GM21381 (cell line): ENCODE data around the gene CEP57.
"Not testable (repeated sequence)": the region's sequence is repeated elsewhere in the genome, so short reads cannot be mapped to it uniquely, and the experiment has no call there.

Source experiments
- ATAC-seq: cut with Tn5 transposase; IDR thresholded peaks from one replicate; pipeline ENCODE4 v1.9.1; 2021; ENCODE audit warnings: mild to moderate bottlenecking, moderate library complexity; ENCODE audit not compliant: unreplicated experiment

Gene CEP57

GRCh38 chr11:95796501-95796900 is 6.2 kb downstream of the CEP57 start:
- ATAC-seq: no peak

DNA sequence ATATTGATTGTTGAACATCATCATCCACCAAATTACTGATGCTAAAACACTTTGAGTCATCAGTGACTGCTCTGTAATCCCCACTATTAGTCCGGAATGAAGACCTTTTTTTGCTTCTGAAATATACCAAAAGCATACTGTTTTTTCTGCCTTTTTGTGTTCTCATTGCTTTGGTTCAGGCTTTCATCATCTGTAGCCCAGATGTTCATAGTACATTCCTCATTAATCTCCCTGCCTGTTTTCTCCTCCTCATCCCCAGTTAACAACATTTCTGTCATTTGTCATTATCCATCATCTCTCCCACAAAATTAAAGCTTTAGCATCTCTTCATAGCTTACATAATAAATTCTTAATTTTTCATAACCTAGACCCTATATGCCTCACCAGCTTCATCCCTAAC is 9.2 kb downstream of the CEP57 start:
- ATAC-seq: no peak

DNA sequence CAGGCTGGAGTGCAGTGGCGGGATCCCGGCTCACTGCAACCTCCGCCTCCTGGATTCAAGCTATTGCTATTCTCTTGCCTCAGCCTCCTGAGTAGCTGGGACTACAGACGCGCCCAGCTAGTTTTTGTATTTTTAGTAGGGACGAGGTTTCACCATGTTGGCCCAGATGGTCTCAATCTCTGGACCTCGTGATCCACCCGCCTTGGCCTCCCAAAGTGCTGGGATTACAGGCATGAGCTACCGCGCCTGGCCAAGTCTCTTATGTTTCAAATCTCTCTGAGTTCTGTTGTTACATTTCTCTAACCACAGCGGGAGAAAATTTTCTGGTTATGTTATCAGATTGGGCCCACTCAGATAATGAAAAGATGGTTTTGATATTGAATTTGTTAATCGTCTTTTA is 10.1 kb downstream of the CEP57 start:
- ATAC-seq: no peak

DNA sequence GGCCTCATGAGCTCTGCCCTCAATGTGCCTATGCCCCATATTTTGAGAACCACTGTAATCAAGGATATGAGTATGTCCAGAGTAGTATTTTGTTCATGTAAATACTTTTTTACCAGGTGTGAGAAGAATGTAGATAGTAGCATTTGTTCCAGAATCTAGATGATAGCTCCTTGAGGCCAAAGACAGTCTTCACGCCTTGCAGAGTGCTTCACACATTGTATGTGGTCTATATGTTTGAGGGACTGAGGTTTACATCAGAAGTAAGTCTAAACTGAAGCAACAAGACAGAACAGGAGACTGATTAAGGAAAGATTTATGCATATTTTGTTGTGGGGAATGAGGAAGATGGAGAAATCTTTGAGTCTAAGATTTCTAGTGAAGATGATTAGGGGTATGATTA is 12.5 kb downstream of the CEP57 start:
- no peak for ATAC-seq

GRCh38 chr11:95803973-95804372 is 13.7 kb downstream of the CEP57 start:
- ATAC-seq: no peak

DNA sequence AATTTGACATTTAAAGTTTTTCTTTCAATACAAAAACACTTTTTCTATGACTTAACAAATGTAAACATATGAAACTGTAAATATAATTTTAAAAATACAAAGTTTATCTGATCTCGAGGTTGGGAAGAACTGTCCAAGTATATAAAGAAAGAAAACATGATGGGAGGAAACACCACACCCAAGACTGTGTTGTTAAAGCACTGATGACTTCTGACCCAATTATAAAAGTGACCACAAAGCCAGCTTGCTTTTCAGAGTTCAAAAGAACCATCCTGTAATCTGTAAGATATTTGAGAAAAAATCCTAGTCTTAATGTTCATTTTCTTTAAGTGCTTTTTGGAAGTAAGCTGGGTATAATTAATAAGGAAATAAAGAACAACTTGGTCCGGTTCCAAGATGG is 15.6 kb downstream of the CEP57 start:
- ATAC-seq: no peak

DNA sequence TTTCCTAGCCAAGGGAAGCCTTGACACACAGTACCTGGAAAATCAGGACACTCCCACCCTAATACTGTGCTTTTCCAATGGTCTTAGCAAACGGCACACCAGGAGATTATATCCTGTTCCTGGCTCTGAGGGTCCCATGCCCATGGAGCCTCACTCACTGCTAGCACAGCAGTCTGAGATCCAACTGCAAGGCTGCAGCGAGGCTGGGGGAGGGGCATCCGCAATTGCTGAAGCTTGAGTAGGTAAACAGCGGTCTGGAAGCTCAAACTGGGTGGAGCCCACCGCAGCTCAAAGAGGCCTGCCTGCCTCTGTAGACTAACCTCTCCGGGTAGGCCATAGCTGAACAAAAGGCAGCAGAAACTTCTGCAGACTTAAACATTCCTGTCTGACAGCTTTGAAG is 16.2 kb downstream of the CEP57 start:
- ATAC-seq: not testable (repeated sequence)

DNA sequence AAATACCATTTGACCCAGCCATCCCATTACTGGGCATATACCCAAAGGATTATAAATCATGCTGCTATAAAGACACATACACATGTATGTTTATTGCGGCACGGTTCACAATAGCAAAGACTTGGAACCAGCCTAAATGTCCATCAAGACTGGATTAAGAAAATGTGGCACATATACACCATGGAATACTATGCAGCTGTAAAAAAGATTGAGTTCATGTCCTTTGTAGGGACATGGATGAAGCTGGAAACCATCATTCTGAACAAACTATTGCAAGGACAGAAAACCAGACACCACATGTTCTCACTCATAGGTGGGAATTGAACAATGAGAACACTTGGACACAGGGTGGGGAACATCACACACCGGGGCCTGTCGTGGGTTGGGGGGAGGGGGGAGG is 20.8 kb downstream of the CEP57 start:
- not testable (repeated sequence) for ATAC-seq

DNA sequence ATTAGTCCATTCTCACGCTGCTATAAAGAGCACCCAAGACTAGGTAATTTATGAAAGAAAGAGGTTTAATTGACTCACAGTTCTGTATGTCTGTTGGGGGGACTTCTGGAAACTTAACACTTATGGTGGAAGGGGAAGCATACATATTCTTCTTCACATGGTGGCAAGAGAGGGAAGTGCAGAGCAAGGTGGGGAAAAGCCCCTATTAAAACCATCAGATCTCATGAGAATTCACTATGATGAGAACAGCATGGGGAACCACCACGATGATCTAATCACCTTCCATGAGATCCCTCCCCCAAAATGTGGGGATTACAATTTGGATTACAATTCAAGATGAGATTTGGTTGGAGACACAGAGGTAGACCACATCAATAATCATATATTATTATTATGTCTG is 25.7 kb downstream of the CEP57 start:
- ATAC-seq: no peak

DNA sequence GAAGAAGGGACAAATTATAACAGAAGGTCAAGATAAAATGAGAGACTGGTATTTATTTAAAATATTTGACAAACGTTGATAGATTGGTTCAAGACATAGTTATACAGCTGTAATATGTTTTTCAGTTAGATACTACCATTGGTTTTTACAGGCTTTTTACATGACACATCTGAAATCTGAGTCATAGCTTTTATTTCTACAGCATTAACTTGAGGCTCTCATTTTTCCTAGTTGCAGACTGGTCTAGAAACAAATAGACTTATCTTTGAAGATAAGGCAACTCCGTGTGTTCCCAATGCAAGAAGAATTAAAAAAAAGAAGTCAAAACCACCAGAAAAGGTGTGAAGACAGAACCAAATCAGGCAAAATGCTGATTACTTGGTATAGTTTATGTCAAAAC is 31.3 kb downstream of the CEP57 start:
- ATAC-seq: no peak

DNA sequence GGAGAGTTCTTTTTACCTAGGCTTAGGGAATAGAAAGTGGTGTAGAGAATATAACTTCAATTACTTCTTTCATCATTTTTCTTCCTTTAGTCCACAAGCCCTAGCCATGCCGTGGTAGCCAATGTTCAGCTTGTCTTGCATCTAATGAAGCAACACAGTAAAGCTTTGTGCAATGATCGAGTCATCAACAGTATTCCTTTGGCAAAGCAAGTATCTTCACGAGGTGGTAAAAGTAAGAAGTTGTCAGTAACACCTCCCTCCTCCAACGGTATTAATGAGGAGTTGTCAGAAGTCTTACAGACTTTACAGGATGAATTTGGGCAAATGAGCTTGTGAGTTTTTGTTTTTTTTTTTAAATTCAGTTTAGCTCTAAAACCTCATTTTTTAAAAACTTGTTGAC is 37.4 kb downstream of the CEP57 start:
- no peak for ATAC-seq

- ATAC-seq: no peak
Measured at GRCh38 chr11:95829580-95830259, 39.4 kb downstream of the CEP57 start.

GRCh38 chr11:95831198-95831883 is 41.0 kb downstream of the CEP57 start:
- ATAC-seq: no peak

DNA sequence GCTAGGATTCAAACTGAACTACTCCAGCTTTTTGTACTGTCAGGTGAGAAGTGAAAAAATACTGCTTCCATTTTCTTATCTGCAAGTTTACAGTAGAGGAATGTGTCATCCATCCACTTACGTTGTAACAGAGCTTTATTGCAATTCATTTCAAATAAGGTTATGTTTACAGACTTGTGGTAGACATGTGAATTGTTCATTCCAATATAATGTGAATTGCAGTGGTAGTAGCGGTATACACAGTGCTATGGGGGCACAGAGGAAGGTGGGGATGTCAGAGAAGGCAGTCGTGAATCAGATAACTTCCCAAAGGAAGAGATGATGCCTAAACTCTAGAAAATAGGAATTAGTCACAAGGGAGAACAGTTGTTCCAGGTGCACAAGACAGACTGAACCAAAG is 42.5 kb downstream of the CEP57 start:
- no peak for ATAC-seq

DNA sequence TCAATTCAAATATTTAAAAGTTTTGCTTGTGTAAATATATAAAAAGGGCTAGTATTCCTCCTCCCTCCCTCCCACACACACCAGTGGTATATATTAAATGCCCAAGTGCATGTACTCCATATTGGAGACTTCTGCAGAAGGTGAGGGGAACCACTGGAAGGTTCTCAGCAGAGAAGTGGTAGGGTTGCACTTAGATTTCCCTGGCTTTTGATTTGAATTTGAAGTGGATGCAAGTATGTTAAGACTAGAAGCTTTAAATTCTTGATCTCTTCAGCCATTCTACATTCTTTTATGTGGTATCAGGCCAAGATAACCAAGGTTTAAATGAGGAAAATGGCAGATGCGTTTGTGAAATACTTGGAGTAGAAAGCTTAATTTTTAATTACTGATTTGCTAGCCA is 43.1 kb downstream of the CEP57 start:
- no peak for ATAC-seq

DNA sequence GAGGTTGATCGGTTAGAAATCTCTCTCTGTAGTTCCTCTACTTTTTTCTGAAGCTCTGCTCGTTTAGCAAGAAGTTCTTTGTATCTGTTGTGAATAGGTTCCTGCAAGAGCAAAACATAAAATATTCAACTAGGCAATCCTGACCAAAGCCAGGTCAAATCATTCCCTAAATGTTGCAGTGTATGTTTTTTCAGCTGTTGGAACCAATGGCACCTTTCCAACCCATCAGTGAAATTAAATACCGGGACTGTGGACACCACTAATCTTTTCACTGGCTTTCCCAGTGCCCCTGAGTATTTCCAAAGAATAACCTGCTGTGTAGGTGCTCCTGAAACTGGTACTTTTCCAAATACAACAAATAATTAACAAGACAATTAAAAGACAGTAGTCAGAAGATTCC is 45.1 kb downstream of the CEP57 start:
- no peak for ATAC-seq

DNA sequence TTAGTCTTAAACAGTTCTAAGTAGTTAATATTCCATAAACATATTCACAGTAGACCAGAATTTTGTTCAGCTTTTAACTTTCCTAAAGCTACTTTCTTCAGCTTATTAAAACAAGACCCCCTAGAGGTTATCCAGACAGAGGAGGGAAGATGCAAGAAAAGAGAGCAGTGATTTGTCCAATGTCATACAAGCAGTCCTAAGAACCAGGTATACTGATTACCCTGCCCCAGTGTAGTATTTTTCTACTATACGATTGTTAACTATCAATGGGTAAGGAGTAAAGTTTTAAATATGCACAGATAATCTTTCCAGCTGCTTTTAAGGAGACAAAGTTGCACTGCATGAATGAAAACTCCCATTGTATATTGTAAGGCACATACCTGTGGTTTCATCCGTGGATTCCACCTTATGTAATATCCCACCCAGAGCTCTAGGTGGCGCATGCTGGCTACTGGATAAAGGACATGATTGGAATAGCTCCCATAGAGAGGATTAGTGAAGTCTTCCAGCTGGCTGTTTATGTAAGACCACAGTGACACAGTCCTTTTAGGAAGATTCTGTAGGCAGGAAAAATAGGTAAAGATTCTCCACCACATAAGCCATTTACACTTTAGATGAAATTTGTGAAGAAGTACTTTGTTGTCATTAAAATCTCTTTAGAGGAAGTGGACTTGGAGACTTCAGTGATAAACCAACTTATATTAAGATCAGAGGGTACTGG is 45.6 kb downstream of the CEP57 start:
- peak; percentile 90 for ATAC-seq

GRCh38 chr11:95845167-95845566 is 54.9 kb downstream of the CEP57 start:
- ATAC-seq: no peak

DNA sequence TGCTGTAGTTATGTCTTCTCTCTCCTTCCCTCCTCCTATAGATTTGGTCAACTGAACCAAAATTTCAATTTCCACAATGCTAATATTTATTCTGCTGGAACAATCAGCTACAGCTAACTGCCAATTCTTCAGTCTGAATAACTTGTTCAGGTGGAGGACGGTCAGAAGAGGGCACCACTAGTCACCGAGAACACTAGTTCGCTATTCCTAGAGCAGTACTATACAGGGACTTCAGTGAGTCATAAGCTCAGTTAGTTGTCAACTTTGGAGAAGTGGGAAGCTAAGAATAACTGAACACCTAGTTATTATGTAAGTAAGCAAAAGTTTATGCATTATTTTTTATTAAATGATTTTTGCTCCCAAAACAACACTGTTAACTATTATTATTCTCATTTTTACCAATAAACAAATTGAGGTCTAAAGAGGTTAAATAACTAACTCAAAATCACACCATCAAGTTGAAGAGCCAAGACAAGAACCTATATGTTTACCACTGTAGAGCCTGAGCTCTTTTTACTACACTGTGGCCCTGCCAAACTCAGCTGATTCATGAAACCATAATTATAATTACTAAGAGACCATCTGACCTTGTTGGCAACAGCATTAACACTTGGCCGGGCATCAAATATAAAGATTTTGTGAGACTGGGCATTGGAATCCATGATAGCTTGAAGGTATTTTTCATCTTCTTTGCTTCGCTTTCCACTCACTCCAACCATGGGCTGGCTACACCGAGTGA is 59.0 kb downstream of the CEP57 start:
- peak; percentile 62 for ATAC-seq

DNA sequence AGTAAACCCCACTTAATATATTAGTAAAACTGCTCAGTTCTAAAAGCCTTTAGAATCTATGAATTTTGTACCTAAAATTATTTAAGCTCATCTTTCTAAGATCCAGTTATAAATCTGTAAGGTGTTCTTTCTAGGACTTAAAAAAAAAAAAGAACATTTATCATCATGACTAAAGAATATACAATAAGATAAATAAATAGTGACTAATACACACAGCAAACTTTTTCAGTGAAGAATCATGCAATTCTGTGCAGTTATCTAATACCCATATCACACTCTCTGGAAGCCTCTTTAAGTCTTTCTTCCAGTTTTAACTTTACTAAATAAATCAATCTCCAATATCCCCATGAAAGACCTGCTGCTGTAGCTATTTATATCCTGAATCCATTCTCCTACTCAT is 59.8 kb downstream of the CEP57 start:
- ATAC-seq: no peak

DNA sequence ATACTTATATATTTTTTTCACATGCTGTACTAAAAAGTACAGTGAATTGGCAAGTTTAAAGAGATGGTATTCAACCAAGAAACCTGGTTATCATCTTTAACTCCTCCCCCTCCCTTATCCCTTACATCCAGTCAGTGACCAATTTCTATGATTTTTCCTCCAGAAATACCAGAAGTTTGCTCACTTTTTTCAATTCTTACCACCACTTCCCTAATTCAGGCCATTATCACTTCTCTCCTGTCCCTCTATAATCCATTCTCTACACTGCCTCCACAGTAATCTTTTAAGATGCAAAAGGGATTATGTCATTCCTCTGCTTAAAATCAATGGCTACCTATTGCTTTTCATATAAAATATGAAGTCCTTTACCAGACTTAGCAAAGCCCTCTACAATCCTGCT is 62.8 kb downstream of the CEP57 start:
- ATAC-seq: no peak

GRCh38 chr11:95853862-95854261 is 63.6 kb downstream of the CEP57 start:
- no peak for ATAC-seq
